ENCODE data around the gene BANK1. TPM values are rescaled to one million over a fixed set of nuclear protein-coding genes. Genes with fewer than 3 reads are reported as not detected.
"Not testable (repeated sequence)": the region's sequence is repeated elsewhere in the genome, so short reads cannot be mapped to it uniquely, and the experiment has no call there.

BANK1 gene
- polyA plus RNA-seq, 1 donor, result 0.43 TPM

- DNase-seq (ENCODE audit: low read depth), result no peak
Measured at GRCh38 chr4:101885574-101885973, 95.0 kb downstream of the BANK1 start.

GRCh38 chr4:101886826-101887225 is 96.3 kb downstream of the BANK1 start:
- no peak for DNase-seq (ENCODE audit: low read depth)

DNA sequence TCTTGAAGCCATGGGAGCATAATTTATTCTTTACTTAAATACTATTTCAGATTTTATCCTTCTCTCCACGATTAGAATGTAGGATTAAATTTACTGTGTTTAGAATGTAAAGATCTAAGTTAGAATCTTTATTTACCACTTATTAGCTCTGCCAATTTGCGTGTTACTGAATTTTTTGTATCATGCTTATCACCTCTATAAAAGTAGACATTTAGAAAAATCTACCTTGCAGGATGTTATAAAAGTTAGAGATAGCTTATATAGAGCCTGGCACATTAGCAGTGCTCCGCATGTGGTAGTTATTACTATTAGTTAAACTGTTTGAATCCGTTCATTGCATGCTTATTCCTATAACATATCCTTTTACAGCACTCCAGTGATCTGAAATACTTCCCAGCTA is 97.9 kb downstream of the BANK1 start:
- DNase-seq (ENCODE audit: low read depth), result no peak

DNA sequence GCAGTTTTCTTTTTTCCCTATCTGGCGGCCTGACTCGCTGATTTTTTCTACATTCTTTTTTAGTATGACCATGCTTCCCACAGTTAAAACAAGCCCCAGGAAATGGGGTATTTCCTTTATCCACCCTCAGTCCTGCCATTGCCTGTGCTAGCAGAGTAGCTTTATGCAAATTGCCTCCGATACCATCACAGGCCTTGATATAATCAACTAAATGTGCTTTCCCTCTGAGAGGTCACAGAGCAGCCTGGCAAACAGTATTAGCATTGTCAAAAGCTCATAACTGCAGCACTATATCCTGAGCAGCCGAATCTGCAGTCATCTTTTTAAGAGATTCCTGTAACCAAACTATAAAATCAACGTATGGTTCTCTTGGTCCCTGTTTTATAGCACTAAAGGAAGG is 115.0 kb downstream of the BANK1 start:
- DNase-seq (ENCODE audit: low read depth), result not testable (repeated sequence)

- DNase-seq (ENCODE audit: low read depth), result no peak
Measured at GRCh38 chr4:101910786-101911373, 120.3 kb downstream of the BANK1 start.

GRCh38 chr4:101911616-101912015 is 121.1 kb downstream of the BANK1 start:
- no peak for DNase-seq (ENCODE audit: low read depth)

GRCh38 chr4:101914761-101915160 is 124.2 kb downstream of the BANK1 start:
- no peak for DNase-seq (ENCODE audit: low read depth)

DNA sequence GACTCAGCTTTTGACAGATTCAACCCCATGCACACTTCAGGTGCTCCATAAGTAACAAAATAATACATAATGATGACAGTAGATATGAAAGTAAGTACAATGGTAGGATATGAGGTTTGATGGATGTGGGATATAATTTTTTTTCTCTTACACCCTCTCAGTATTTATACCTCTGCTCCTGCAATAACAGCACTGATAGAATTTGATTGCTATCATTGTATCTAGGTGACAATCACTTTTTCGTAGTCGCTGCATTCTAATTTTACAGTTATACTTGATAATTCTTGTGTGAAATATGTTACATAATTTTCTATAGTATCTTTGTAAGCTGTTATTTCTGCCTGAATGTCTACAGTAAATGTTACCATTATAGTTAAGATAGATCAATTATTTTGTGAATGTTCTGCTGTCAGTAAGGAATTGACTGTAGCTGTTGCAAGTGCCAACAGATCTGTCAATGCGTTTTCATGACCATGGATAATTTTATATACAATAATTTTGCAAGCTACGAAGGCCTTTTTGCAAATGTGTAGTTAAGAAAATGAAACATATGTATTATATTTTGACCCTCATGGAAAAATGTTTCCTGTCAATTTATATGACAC is 128.9 kb downstream of the BANK1 start:
- no peak for DNase-seq (ENCODE audit: low read depth)

DNA sequence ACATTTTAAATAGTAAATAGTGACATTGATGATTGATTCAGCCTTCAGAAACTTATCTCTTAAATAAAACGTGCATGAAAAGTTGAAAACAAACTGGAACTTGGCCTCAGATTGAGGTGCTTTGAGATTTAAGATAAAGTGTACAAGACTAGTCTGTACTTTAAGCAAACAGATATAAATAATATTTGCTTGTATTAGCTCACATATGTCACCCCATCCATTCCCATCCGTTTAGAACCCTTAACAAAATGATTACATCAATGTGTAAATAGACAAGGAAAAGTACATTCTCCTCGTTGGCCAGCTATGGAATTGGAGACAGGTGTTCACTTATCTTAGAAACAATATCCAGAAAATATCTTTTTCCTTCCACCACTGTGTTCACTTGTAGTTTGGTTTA is 130.8 kb downstream of the BANK1 start:
- DNase-seq (ENCODE audit: low read depth), result no peak

DNA sequence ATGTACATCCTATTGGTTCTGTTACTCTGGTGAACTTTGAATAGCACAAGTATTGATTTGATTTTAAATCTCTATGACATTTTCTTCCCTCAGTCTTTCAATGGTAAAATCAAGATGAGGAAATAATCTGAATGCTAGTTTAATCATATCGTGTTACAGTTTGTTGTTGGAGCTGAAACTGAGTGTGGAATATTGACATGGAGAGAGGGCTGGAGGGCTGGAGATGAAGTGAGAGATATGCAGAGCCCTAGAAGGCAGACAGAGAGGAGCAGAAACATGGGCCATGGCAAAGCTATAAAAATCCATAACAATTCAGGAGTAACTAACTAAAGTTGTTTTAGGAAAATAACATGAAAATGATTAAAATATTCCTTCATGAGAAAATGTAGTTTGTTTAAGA is 141.1 kb downstream of the BANK1 start:
- DNase-seq (ENCODE audit: low read depth), result no peak

DNA sequence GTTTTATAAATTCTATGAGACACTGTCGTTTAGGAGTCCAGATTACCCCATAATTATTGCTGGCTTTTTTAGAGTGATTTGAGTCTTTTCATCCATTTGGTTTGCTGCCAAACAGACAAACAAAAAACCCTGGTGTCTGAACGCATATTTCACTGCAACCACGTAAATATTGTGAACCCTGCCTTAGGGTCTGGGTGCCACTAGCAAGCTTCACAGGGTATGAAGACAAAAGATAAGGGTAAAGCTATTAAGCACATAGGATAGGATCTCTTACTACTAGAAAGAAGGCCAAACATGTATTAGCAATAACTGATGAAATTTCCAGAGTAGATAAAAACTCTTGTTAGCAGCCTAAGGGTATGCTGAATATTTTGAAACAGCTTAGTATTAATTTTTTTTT is 143.3 kb downstream of the BANK1 start:
- no peak for DNase-seq (ENCODE audit: low read depth)

DNA sequence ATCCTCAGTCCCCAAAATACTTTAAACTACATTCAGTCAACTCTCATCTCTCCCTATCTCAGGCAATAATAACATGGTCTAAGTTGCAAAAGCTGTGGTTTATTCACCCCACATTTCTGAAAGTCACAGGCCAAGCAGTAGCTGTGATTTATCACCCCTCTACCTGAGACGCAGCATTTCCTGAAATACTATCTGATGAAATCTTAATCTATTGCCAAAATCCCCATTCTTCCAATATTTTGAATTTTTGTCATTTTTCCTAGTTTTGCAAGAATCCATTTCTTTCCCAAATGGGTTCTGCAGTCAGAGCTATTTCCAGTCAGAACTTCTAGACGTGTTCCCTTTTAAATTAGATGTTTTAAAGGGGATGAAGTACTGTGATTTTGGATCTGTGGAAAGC is 148.3 kb downstream of the BANK1 start:
- no peak for DNase-seq (ENCODE audit: low read depth)

GRCh38 chr4:101941816-101942358 is 151.4 kb downstream of the BANK1 start:
- no peak for DNase-seq (ENCODE audit: low read depth)

DNA sequence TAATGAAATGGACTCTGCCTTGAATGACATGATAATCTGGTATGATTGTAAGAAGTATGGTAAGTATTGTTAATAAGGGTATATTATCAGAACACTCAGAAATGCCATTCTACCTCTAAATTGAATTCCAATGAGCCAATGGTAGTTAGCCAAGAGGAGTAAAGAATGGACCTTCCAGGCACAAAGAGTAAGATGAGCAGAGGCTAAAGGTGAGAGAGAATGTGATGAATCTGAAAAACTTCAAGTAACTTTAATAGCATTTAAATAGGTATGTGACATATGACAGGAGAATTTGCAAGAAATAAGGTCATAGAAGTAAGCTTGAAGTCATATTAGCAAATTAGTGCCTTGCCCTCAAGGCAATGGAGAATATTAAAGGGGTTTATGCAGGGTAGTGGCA is 152.4 kb downstream of the BANK1 start:
- DNase-seq (ENCODE audit: low read depth), result no peak

DNA sequence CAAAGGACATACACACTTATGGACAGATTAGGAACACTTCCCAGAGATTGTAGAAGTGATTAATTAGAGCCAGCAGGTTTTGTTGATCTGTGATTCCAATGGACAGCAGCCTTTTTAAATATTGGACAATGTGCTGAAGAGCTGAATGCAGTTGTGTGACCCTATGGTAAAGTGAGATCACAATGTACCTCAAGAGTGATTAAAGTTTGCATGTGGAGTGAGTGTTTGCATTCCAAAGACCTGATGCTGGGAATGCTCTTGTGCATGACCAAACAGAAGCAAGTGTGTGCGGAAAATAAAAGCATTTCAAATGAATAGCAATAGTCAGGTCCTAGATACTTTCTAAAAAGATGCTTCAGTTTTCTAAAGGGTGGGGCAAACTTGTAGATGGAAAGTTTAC is 154.1 kb downstream of the BANK1 start:
- DNase-seq (ENCODE audit: low read depth), result no peak

DNA sequence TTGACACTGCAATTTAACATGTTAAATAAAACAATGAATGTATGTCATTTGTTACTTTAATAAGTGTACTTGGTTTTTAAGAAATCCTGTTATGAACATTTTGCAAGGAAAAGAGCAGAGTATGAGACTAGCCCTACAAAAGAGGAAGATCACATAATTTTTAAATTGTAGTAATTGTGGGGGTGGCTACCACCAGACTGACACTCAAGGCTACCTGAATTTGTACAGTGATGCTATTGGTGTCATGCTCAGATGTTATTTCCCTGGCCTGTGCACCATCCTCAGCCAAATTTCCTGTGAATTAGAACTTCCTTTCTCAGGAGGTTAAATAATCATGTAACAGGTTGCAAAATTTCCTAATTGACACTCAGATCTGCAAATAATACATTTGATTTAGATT is 157.5 kb downstream of the BANK1 start:
- no peak for DNase-seq (ENCODE audit: low read depth)

GRCh38 chr4:101948951-101949350 is 158.4 kb downstream of the BANK1 start:
- no peak for DNase-seq (ENCODE audit: low read depth)

- no peak for DNase-seq (ENCODE audit: low read depth)
Measured at GRCh38 chr4:101950258-101950979, 159.9 kb downstream of the BANK1 start.

DNA sequence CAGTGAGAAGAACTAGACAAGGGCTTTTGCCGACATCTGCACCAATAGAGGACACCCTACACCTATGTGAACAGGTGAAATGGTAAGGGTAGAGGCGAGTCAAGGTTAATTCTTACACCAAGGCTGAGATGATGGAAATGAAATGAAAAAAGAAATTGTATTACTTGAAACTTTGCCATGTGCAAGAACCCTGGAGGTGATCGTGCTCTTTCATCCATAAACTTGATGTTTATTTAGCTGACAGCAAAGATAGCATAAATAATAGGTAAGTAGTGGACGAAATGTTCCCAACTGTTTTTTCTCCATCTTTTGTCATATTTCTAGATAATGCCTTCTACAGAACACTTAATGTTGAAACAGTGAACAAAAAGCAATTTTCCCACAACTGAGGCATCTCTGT is 162.5 kb downstream of the BANK1 start:
- no peak for DNase-seq (ENCODE audit: low read depth)

DNA sequence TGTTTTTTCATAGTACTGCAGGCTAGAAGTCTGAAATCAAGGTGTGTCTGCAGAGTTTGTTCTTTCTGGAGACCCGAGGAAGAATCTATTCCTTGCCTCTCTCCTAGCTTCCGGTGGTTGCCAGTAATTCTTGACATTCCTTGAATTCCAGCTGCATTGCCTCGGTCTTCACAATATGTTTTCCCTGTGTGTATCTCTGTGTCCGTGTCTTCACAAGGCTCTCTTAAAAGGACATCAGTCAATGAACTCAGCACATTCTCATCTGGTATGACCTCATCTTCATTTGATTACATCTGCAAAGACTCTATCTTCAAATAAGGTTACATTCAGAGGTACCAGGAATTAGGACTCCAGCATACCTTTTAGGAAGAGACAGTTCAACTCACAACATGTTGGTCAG is 163.4 kb downstream of the BANK1 start:
- no peak for DNase-seq (ENCODE audit: low read depth)

- DNase-seq (ENCODE audit: low read depth), result no peak
Measured at GRCh38 chr4:101954351-101954750, 163.8 kb downstream of the BANK1 start.

- DNase-seq (ENCODE audit: low read depth), result no peak
Measured at GRCh38 chr4:101954975-101955678, 164.6 kb downstream of the BANK1 start.
